ENCODE results near the gene ZNF444.

The ZNF444 gene

GRCh38 chr19:56107626-56108351 is 33.3 kb upstream of the ZNF444 start:
- no peak for FAIRE-seq

- no peak for FAIRE-seq
These were observed 32.5 kb upstream of the ZNF444 start for GRCh38 chr19:56108447-56109195.

GRCh38 chr19:56109226-56109625 is 31.9 kb upstream of the ZNF444 start:
- FAIRE-seq = no peak

- FAIRE-seq = no peak
These were observed 30.3 kb upstream of the ZNF444 start for GRCh38 chr19:56110515-56111448.

- FAIRE-seq = no peak
These were observed 29.3 kb upstream of the ZNF444 start for GRCh38 chr19:56111601-56112312.

- no peak for FAIRE-seq
These were observed 28.8 kb upstream of the ZNF444 start for GRCh38 chr19:56112313-56112709.

- FAIRE-seq = no peak
These were observed 27.9 kb upstream of the ZNF444 start for GRCh38 chr19:56113074-56113632.

GRCh38 chr19:56114051-56114777 is 26.9 kb upstream of the ZNF444 start:
- FAIRE-seq = no peak

- no peak for FAIRE-seq
These were observed 26.3 kb upstream of the ZNF444 start for GRCh38 chr19:56114778-56115110.

GRCh38 chr19:56115490-56115889 is 25.6 kb upstream of the ZNF444 start:
- FAIRE-seq = no peak

- no peak for FAIRE-seq
These were observed 24.5 kb upstream of the ZNF444 start for GRCh38 chr19:56116606-56117005.

- no peak for FAIRE-seq
These were observed 23.7 kb upstream of the ZNF444 start for GRCh38 chr19:56117376-56117884.

GRCh38 chr19:56117889-56118288 is 23.2 kb upstream of the ZNF444 start:
- no peak for FAIRE-seq

GRCh38 chr19:56118666-56119581 is 22.2 kb upstream of the ZNF444 start:
- FAIRE-seq = no peak

- no peak for FAIRE-seq
These were observed 21.5 kb upstream of the ZNF444 start for GRCh38 chr19:56119582-56119978.

- FAIRE-seq = no peak
These were observed 21.1 kb upstream of the ZNF444 start for GRCh38 chr19:56120002-56120370.

- no peak for FAIRE-seq
These were observed 20.5 kb upstream of the ZNF444 start for GRCh38 chr19:56120371-56121179.

GRCh38 chr19:56121180-56122167 is 19.6 kb upstream of the ZNF444 start, which contains the start of gene ZNF787:
Gene ZNF787 (minus strand): TSS chr19:56121295. CDS start chr19:56103217, 18,078 bp downstream.
- peak; percentile 4 for FAIRE-seq
